PC-9 (cell line): ENCODE data around the gene STK31.

Experiments used
- EZH2 ChIP-seq: fragments of 200-600 bp; sonication (generic); IDR thresholded peaks from 2 replicates; pipeline ENCODE4 v1.8.0; 2017; ENCODE audit warnings: antibody characterized with exemption, low read depth
- TF ChIP-seq, protein P1 (sequence below): fragments of 200-600 bp; sonication (generic); conservative IDR thresholded peaks from 2 replicates; pipeline ENCODE4 v1.6.1; 2017; ENCODE audit warnings: mixed run types, antibody characterized with exemption, mild to moderate bottlenecking, moderate library complexity

DNA sequence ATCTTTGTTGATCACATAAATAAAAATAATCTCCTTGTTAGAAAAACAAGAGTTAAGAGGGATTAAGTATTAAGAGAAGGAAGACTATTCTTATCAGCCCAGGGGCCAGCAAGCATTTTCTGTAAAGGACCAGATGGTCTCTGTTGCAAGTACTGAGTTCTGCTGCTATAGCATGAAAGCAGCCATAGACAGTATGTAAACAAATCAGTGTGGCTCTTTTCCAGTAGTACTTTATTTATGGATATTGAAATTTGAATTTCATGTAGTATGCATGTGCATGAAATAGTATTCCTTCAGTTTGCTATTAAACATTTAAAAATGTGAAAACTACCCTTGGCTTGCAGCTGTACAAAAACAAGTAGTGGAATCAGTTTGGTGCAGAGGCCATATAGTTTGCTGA lies 81.7 kb downstream of the STK31 start:
- TF ChIP-seq, protein P1, sequence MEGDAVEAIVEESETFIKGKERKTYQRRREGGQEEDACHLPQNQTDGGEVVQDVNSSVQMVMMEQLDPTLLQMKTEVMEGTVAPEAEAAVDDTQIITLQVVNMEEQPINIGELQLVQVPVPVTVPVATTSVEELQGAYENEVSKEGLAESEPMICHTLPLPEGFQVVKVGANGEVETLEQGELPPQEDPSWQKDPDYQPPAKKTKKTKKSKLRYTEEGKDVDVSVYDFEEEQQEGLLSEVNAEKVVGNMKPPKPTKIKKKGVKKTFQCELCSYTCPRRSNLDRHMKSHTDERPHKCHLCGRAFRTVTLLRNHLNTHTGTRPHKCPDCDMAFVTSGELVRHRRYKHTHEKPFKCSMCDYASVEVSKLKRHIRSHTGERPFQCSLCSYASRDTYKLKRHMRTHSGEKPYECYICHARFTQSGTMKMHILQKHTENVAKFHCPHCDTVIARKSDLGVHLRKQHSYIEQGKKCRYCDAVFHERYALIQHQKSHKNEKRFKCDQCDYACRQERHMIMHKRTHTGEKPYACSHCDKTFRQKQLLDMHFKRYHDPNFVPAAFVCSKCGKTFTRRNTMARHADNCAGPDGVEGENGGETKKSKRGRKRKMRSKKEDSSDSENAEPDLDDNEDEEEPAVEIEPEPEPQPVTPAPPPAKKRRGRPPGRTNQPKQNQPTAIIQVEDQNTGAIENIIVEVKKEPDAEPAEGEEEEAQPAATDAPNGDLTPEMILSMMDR, result no peak
- no peak for TF ChIP-seq EZH2
